ENCODE data around the gene OOSP4B.
"Not testable (repeated sequence)": the region's sequence is repeated elsewhere in the genome, so short reads cannot be mapped to it uniquely, and the experiment has no call there.

The OOSP4B gene

DNA sequence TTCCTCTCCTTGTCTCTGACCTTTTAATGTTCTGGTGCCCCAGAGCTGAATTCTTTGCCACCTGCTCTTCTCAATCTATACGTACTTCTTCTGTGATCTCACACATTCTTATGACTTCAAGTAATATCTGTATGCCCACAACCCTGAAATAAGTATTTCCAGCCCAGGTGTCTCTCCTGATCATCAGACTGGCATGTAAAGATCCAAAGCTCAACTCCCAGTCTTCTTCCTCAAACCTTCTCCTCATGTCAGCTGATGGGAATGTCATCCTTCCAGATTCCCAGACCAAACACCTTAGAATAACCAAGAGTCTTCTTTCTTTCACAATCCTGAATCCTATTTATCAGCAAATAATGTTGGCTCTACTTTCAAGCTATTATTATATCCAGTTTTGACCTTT, 48.8 kb downstream of the OOSP4B start:
- Histone ChIP-seq H2BK12ac (ENCODE audit: low read length) (no peak overlapping the region), H4K12ac (ENCODE audit: low read depth, low read length) (no peak overlapping the region), H2AK5ac (ENCODE audit: low read length) (no peak overlapping the region), H4K8ac (ENCODE audit: low read depth, low read length) (no peak overlapping the region), H2AFZ (ENCODE audit: insufficient read depth, low read length, poor library complexity) (no peak overlapping the region), H2BK120ac (ENCODE audit: insufficient read depth, low read length, poor library complexity) (no peak overlapping the region), H3K79me2 (ENCODE audit: control insufficient read depth, insufficient read depth, low read length, poor library complexity) (no peaks in the 10 kb centered on the region), H3K4ac (ENCODE audit: low read depth, low read length) (no peak overlapping the region), H3K36me3 (ENCODE audit: control insufficient read depth in 1 of 2, insufficient read depth in 2 of 2, low read length in 2 of 2) (no peaks in the 10 kb centered on the region), H3K4me3 (ENCODE audit: low read depth, low read length) (no peak overlapping the region), H4K91ac (ENCODE audit: low read depth, low read length) (no peak overlapping the region), H3K14ac (ENCODE audit: low read length) (no peak overlapping the region), H3K9ac (ENCODE audit: low read length) (no peak overlapping the region), H3K9me3 (ENCODE audit: insufficient read depth, low read depth, low read length) (no peaks in the 10 kb centered on the region), H3K79me1 (ENCODE audit: low read length) (no peaks in the 10 kb centered on the region), H3K27me3 (ENCODE audit: insufficient read depth, low read length) (no peaks in the 10 kb centered on the region), H3K23ac (ENCODE audit: low read length) (no peak overlapping the region), H3K18ac (ENCODE audit: low read length) (no peak overlapping the region), H2BK5ac (ENCODE audit: low read depth, low read length, poor library complexity) (no peak overlapping the region), H3K27ac (ENCODE audit: low read depth, low read length) (no peak overlapping the region), H3K4me1 (ENCODE audit: control insufficient read depth in 1 of 2, insufficient read depth in 2 of 2, low read length in 2 of 2) (no peaks in the 10 kb centered on the region), H3K4me2 (ENCODE audit: low read length) (no peak overlapping the region)
- peak; percentile 78 to 90 for DNase-seq
- no CpG with 5 or more reads among the region's 1 CpG for WGBS (ENCODE audit: extremely low coverage, insufficient coverage, insufficient read length)

DNA sequence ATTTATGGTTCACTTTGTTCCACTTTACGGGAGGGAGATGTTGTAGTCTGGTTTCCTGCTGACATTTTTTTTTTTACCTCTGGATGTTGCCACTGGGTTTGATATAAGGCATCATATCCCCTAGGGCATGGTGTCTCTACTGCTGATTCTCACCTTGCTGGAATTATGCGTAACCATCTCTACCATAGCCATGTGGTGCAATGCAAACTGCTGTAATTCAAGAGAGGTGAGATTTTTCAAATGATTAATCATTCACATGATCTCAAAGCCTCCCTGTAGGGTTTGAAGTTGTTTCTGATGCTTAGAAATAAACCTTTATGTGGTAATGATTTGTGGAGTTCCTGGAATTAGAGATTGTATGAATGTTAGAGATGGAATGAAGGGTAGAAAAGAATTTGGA, 52.5 kb downstream of the OOSP4B start:
- Histone ChIP-seq H3K4me3 (ENCODE audit: low read depth, low read length) (no peak overlapping the region), H3K79me1 (ENCODE audit: low read length) (no peaks in the 10 kb centered on the region), H2AK5ac (ENCODE audit: low read length) (no peak overlapping the region), H3K36me3 (ENCODE audit: control insufficient read depth in 1 of 2, insufficient read depth in 2 of 2, low read length in 2 of 2) (peaks cover 0 to 2% of the 10 kb centered on the region in 2 experiments), H3K4ac (ENCODE audit: low read depth, low read length) (no peak overlapping the region), H2AFZ (ENCODE audit: insufficient read depth, low read length, poor library complexity) (no peak overlapping the region), H3K9ac (ENCODE audit: low read length) (no peak overlapping the region), H2BK12ac (ENCODE audit: low read length) (no peak overlapping the region), H2BK120ac (ENCODE audit: insufficient read depth, low read length, poor library complexity) (no peak overlapping the region), H4K12ac (ENCODE audit: low read depth, low read length) (no peak overlapping the region), H3K27me3 (ENCODE audit: insufficient read depth, low read length) (no peaks in the 10 kb centered on the region), H3K23ac (ENCODE audit: low read length) (no peak overlapping the region), H3K18ac (ENCODE audit: low read length) (no peak overlapping the region), H3K4me1 (ENCODE audit: control insufficient read depth in 1 of 2, insufficient read depth in 2 of 2, low read length in 2 of 2) (no peaks in the 10 kb centered on the region), H4K91ac (ENCODE audit: low read depth, low read length) (no peak overlapping the region), H2BK5ac (ENCODE audit: low read depth, low read length, poor library complexity) (no peak overlapping the region), H3K4me2 (ENCODE audit: low read length) (no peak overlapping the region), H3K14ac (ENCODE audit: low read length) (no peak overlapping the region), H3K9me3 (ENCODE audit: insufficient read depth, low read depth, low read length) (no peaks in the 10 kb centered on the region), H3K27ac (ENCODE audit: low read depth, low read length) (no peak overlapping the region), H3K79me2 (ENCODE audit: control insufficient read depth, insufficient read depth, low read length, poor library complexity) (no peaks in the 10 kb centered on the region), H4K8ac (ENCODE audit: low read depth, low read length) (no peak overlapping the region)
- DNase-seq: peak; percentile 68 to 89
- WGBS (ENCODE audit: extremely low coverage, insufficient coverage, insufficient read length): no CpG with 5 or more reads among the region's 2 CpGs

DNA sequence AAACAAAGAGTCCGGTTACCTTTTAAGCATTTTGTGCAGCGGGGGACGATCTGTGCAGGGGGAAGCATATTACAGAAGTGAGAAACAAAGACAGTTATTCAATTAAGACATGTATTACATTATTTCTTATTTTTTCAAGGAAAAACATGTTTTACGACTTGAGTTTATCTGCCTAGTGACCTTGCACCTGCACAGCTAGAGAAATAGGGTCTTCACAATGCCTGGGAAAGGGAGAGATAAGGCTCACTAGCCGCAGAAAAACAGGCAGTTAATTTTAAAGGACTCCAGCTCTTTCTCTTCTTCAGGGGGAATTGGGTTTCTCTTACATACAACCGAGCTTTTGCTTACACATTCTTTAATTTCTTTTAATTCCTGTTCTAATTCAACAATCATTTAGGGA, 54.7 kb downstream of the OOSP4B start:
- H3K9me3 ChIP-seq (ENCODE audit: insufficient read depth, low read depth, low read length); DNase-seq; H3K18ac ChIP-seq (ENCODE audit: low read length); H2BK12ac ChIP-seq (ENCODE audit: low read length); H2BK5ac ChIP-seq (ENCODE audit: low read depth, low read length, poor library complexity); H3K27me3 ChIP-seq (ENCODE audit: insufficient read depth, low read length); H2BK120ac ChIP-seq (ENCODE audit: insufficient read depth, low read length, poor library complexity); H4K8ac ChIP-seq (ENCODE audit: low read depth, low read length); H2AK5ac ChIP-seq (ENCODE audit: low read length); H4K12ac ChIP-seq (ENCODE audit: low read depth, low read length); H3K79me1 ChIP-seq (ENCODE audit: low read length); H2AFZ ChIP-seq (ENCODE audit: insufficient read depth, low read length, poor library complexity); H3K27ac ChIP-seq (ENCODE audit: low read depth, low read length); H3K79me2 ChIP-seq (ENCODE audit: control insufficient read depth, insufficient read depth, low read length, poor library complexity); H3K14ac ChIP-seq (ENCODE audit: low read length); H3K4ac ChIP-seq (ENCODE audit: low read depth, low read length); H3K4me1 ChIP-seq (ENCODE audit: control insufficient read depth in 1 of 2, insufficient read depth in 2 of 2, low read length in 2 of 2); H3K9ac ChIP-seq (ENCODE audit: low read length); H3K36me3 ChIP-seq (ENCODE audit: control insufficient read depth in 1 of 2, insufficient read depth in 2 of 2, low read length in 2 of 2); H3K4me3 ChIP-seq (ENCODE audit: low read depth, low read length); H3K4me2 ChIP-seq (ENCODE audit: low read length); H3K23ac ChIP-seq (ENCODE audit: low read length); H4K91ac ChIP-seq (ENCODE audit: low read depth, low read length): not testable (repeated sequence)
- WGBS (ENCODE audit: extremely low coverage, insufficient coverage, insufficient read length): no CpG with 5 or more reads among the region's 6 CpGs

DNA sequence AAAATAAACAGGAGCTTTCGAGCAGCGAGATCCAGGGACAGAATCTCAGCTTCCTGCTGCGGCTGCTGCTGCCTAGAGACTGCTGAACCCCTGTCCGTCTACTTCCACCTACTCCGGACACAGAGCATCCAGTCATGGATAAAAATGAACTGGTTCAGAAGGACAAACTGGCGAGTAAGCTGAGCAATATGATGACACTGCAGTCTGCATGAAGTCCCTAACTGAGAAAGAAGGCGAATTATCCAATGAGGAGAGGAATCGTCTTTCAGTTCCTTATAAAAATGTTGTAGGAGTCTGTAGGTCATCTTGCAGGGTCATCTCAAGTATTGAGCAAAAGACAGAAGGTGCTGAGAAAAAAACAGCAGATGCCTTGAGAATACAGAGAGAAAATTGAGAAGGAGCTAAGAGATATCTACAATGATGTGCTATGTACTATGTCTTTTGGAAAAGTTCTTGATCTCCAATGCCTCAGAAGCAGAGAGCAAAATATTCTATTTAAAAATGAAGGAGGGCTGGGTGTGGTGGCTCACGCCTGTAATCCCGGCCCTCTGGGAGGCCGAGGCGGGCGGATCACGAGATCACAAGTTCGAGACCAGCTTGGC, 60.3 kb downstream of the OOSP4B start:
- Histone ChIP-seq H3K9me3 (ENCODE audit: insufficient read depth, low read depth, low read length) (no peaks in the 10 kb centered on the region), H3K36me3 (ENCODE audit: control insufficient read depth in 1 of 2, insufficient read depth in 2 of 2, low read length in 2 of 2) (peaks cover 0 to 2% of the 10 kb centered on the region in 2 experiments), H3K79me1 (ENCODE audit: low read length) (no peaks in the 10 kb centered on the region), H3K4me3 (ENCODE audit: low read depth, low read length) (no peak overlapping the region), H4K91ac (ENCODE audit: low read depth, low read length) (no peak overlapping the region), H3K27ac (ENCODE audit: low read depth, low read length) (no peak overlapping the region), H2AFZ (ENCODE audit: insufficient read depth, low read length, poor library complexity) (no peak overlapping the region), H3K23ac (ENCODE audit: low read length) (no peak overlapping the region), H2BK120ac (ENCODE audit: insufficient read depth, low read length, poor library complexity) (no peak overlapping the region), H3K9ac (ENCODE audit: low read length) (no peak overlapping the region), H3K4me1 (ENCODE audit: control insufficient read depth in 1 of 2, insufficient read depth in 2 of 2, low read length in 2 of 2) (no peaks in the 10 kb centered on the region), H2AK5ac (ENCODE audit: low read length) (no peak overlapping the region), H3K27me3 (ENCODE audit: insufficient read depth, low read length) (no peaks in the 10 kb centered on the region), H3K4me2 (ENCODE audit: low read length) (no peak overlapping the region), H3K4ac (ENCODE audit: low read depth, low read length) (no peak overlapping the region), H4K8ac (ENCODE audit: low read depth, low read length) (no peak overlapping the region), H3K18ac (ENCODE audit: low read length) (no peak overlapping the region), H2BK12ac (ENCODE audit: low read length) (no peak overlapping the region), H3K79me2 (ENCODE audit: control insufficient read depth, insufficient read depth, low read length, poor library complexity) (no peaks in the 10 kb centered on the region), H2BK5ac (ENCODE audit: low read depth, low read length, poor library complexity) (no peak overlapping the region), H3K14ac (ENCODE audit: low read length) (no peak overlapping the region), H4K12ac (ENCODE audit: low read depth, low read length) (no peak overlapping the region)
- no peak for DNase-seq
- no CpG with 5 or more reads among the region's 15 CpGs for WGBS (ENCODE audit: extremely low coverage, insufficient coverage, insufficient read length)
